Measurements from ENCODE around the gene CPB1. TPM values are rescaled to one million over a fixed set of nuclear protein-coding genes. Genes with fewer than 3 reads are reported as not detected.

Gene CPB1
- total and polyA plus RNA-seq, 10 donors, result 0.43 to 58.4 (median 16.6) TPM

DNA sequence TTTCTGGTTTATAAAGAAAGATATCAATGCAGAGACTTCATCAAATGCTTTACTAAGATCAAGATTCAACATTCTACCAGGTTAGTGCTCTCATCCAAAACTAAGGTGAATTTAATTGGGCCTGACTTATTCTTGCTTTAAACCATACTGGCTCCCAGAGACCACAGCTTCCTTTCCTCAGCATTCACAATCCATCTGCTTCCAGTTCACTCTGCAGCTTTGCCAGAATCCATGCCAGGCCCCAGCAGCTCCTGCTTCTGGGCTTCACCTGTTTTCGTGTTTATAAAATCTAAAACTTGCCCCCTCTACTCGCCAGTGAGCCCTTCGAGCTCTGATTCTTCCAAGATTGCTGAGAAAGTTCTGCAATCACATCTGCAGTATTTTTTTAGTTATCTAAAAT is 2.3 kb downstream of the CPB1 start:
- intact Hi-C loops (cut with DNase I; ENCODE audit: low total_unique reads), result no loop called here
- no peak for TF ChIP-seq POLR2A (IDR thresholded peaks at IDR 0.05)
- TF ChIP-seq, protein P1, sequence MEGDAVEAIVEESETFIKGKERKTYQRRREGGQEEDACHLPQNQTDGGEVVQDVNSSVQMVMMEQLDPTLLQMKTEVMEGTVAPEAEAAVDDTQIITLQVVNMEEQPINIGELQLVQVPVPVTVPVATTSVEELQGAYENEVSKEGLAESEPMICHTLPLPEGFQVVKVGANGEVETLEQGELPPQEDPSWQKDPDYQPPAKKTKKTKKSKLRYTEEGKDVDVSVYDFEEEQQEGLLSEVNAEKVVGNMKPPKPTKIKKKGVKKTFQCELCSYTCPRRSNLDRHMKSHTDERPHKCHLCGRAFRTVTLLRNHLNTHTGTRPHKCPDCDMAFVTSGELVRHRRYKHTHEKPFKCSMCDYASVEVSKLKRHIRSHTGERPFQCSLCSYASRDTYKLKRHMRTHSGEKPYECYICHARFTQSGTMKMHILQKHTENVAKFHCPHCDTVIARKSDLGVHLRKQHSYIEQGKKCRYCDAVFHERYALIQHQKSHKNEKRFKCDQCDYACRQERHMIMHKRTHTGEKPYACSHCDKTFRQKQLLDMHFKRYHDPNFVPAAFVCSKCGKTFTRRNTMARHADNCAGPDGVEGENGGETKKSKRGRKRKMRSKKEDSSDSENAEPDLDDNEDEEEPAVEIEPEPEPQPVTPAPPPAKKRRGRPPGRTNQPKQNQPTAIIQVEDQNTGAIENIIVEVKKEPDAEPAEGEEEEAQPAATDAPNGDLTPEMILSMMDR (IDR thresholded peaks at IDR 0.05 in 8 of 11, conservative IDR thresholded peaks at IDR 0.05 in 3 of 11), result no peak
- no peak for TF ChIP-seq POLR2AphosphoS5 (IDR thresholded peaks at IDR 0.05)
- peaks cover 0 to 11% (median 4%) of the 10 kb centered on the region in 6 donors for H3K4me1 ChIP-seq
- H3K9me3 ChIP-seq, result no peaks in the 10 kb centered on the region
- WGBS, 5 donors, result 74 to 95% (median 93%) methylated on average over 3 of the region's 3 CpGs
- H3K27me3 ChIP-seq (replicated peaks in 1 of 7), result no peaks in the 10 kb centered on the region
- no peak overlapping the region for H3K4me3 ChIP-seq
- DNase-seq, result no peak
- no peaks in the 10 kb centered on the region for H3K36me3 ChIP-seq
- H3K27ac ChIP-seq, result peak overlapping the region in 7 of 8 donors; percentile 7 to 75 (median 59)

GRCh38 chr3:148833223-148833622 is 5.6 kb downstream of the CPB1 start:
- Histone ChIP-seq H3K36me3 (no peaks in the 10 kb centered on the region), H3K4me3 (no peak overlapping the region), H3K27ac (no peak overlapping the region), H3K4me1 (peaks cover 0 to 2% (median under 1%) of the 10 kb centered on the region in 6 donors), H3K9me3 (no peaks in the 10 kb centered on the region), H3K27me3 (replicated peaks in 1 of 7) (no peaks in the 10 kb centered on the region)
- DNase-seq, result no peak
- WGBS, 5 donors, result 86 to 91% (median 88%) methylated on average over 3 of the region's 3 CpGs
- intact Hi-C loops (cut with DNase I; ENCODE audit: low total_unique reads), result no loop called here
- TF ChIP-seq POLR2A (IDR thresholded peaks at IDR 0.05) (no peak), POLR2AphosphoS5 (IDR thresholded peaks at IDR 0.05) (no peak)
- TF ChIP-seq, protein P1 (IDR thresholded peaks at IDR 0.05 in 8 of 11, conservative IDR thresholded peaks at IDR 0.05 in 3 of 11), result no peak

DNA sequence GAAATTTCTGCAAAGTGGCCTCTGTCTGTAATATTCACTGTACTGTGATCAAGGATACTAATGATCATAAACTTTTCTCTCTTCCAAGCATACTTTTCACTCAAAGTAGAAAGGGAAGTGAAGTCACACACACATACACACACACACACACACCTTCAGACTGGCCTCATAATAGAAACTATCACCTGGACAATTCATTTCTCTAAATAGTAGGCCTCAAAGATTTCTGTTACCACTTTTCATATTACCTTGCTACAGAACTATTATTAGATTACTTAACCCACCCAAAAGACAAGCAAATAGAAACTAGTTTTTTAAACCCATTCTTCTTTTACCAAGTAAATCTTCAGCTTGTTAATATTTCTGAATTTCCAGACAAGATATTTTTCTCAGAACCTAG is 12.2 kb downstream of the CPB1 start:
- no peak overlapping the region for H3K4me3 ChIP-seq
- DNase-seq, result no peak
- H3K4me1 ChIP-seq, result no peaks in the 10 kb centered on the region
- intact Hi-C loops (cut with DNase I; ENCODE audit: low total_unique reads), result no loop called here
- H3K36me3 ChIP-seq, result no peaks in the 10 kb centered on the region
- no peaks in the 10 kb centered on the region for H3K27me3 ChIP-seq (replicated peaks in 1 of 7)
- TF ChIP-seq, protein P1 (IDR thresholded peaks at IDR 0.05 in 8 of 11, conservative IDR thresholded peaks at IDR 0.05 in 3 of 11), result no peak
- TF ChIP-seq POLR2AphosphoS5 (IDR thresholded peaks at IDR 0.05) (no peak), POLR2A (IDR thresholded peaks at IDR 0.05) (no peak)
- peak overlapping the region in 5 of 8 donors; percentile 18 to 63 (median 47) for H3K27ac ChIP-seq
- no peaks in the 10 kb centered on the region for H3K9me3 ChIP-seq

DNA sequence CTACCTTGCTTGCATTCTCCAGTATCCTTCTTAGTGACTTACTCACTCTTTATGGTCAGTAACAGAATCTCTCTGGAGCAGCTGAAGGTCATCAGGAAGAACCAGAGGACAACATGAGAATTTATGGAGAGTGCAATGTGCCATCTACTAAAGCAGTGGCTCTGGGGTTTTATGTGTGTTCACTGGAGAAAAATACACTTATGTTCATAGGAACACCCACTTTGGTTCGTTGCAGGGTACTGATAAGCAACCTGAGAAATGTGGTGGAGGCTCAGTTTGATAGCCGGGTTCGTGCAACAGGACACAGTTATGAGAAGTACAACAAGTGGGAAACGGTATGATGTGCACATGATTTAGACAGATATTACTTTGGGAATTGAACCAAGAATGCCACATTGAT is 12.8 kb downstream of the CPB1 start:
- Histone ChIP-seq H3K4me1 (no peaks in the 10 kb centered on the region), H3K9me3 (no peaks in the 10 kb centered on the region), H3K27me3 (replicated peaks in 1 of 7) (no peaks in the 10 kb centered on the region), H3K4me3 (no peak overlapping the region), H3K36me3 (no peaks in the 10 kb centered on the region), H3K27ac (peak overlapping the region in 5 of 8 donors; percentile 18 to 63 (median 47))
- intact Hi-C loops (cut with DNase I; ENCODE audit: low total_unique reads), result no loop called here
- WGBS, 5 donors, result 76 to 81% (median 80%) methylated on average over 4 of the region's 4 CpGs
- TF ChIP-seq POLR2AphosphoS5 (IDR thresholded peaks at IDR 0.05) (no peak), POLR2A (IDR thresholded peaks at IDR 0.05) (no peak)
- TF ChIP-seq, protein P1 (IDR thresholded peaks at IDR 0.05 in 8 of 11, conservative IDR thresholded peaks at IDR 0.05 in 3 of 11), result no peak
- DNase-seq, result no peak

Data from spleen (tissue), 11 donors.